22Rv1 (cell line): Measurements from ENCODE around the gene IER5.

Experiments used
- CTCF ChIP-seq: fragments of 450-650 bp; IDR thresholded peaks from 2 replicates; pipeline ENCODE4 v1.5.1; 2017; ENCODE audit warnings: mild to moderate bottlenecking
- ZFX ChIP-seq: fragments of 450-650 bp; IDR thresholded peaks from 2 replicates; pipeline ENCODE4 v1.6.1; 2017; ENCODE audit warnings: antibody characterized with exemption, borderline replicate concordance

- no peak for TF ChIP-seq CTCF
- no peak for TF ChIP-seq ZFX
Observed at GRCh38 chr1:181103399-181103798, 14.9 kb downstream of the IER5 start.
